ENCODE data around the gene TBL1X.

DNA sequence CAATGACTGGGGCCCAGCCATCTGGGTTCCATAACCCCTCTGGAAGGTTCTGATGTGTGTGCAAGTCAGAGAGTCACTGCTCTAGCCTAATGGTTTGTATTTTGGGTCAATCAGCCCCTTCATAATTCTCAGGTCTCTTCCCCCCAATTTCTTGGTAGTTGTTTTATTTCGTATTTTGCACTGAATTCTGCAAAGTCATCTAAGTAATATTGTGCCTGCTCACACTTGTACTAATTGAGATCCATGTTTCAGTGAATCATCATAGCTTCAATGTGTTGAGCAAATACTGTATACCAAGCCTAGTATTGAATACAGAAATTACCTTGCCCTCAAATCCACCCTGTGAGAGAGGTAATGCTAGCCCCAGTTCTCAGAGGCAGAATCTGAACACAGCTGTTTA lies 28.0 kb upstream of the TBL1X start:
- TF ChIP-seq, protein P1, sequence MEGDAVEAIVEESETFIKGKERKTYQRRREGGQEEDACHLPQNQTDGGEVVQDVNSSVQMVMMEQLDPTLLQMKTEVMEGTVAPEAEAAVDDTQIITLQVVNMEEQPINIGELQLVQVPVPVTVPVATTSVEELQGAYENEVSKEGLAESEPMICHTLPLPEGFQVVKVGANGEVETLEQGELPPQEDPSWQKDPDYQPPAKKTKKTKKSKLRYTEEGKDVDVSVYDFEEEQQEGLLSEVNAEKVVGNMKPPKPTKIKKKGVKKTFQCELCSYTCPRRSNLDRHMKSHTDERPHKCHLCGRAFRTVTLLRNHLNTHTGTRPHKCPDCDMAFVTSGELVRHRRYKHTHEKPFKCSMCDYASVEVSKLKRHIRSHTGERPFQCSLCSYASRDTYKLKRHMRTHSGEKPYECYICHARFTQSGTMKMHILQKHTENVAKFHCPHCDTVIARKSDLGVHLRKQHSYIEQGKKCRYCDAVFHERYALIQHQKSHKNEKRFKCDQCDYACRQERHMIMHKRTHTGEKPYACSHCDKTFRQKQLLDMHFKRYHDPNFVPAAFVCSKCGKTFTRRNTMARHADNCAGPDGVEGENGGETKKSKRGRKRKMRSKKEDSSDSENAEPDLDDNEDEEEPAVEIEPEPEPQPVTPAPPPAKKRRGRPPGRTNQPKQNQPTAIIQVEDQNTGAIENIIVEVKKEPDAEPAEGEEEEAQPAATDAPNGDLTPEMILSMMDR (conservative IDR thresholded peaks at IDR 0.05; ENCODE audit: low read depth, low read length): no peak
- TF ChIP-seq EZH2 (IDR thresholded peaks at IDR 0.05; ENCODE audit: low read length, unreplicated experiment) (no peak), EZH2phosphoT487 (IDR thresholded peaks at IDR 0.05; ENCODE audit: borderline replicate concordance, low read length) (no peak)
